ENCODE measurements around the gene XCL2. TPM values are rescaled to one million over a fixed set of nuclear protein-coding genes. Genes with fewer than 3 reads are reported as not detected.

XCL2 gene
- total RNA-seq, 1 donor from 2014 or later = not detected

GRCh38 chr1:168518813-168519212 is 25.0 kb downstream of the XCL2 start:
- Mint-ChIP-seq H3K4me1 (ENCODE audit: low read depth) (peaks cover 3% of the 10 kb centered on the region), H3K36me3 (ENCODE audit: insufficient read depth) (peaks cover 2% of the 10 kb centered on the region), H3K27ac (no peak overlapping the region), H3K27me3 (no peaks in the 10 kb centered on the region), H3K9me3 (ENCODE audit: low read depth) (peaks cover 7% of the 10 kb centered on the region), H3K4me3 (ENCODE audit: low read depth) (no peak overlapping the region)
- DNase-seq (ENCODE audit: low spot score, unreplicated experiment) = no peak
- TF ChIP-seq CTCF (IDR thresholded peaks at IDR 0.05; ENCODE audit: unreplicated experiment) = no peak

GRCh38 chr1:168518201-168518689 is 25.6 kb downstream of the XCL2 start:
- peaks cover 2% of the 10 kb centered on the region for H3K36me3 Mint-ChIP-seq (ENCODE audit: insufficient read depth)
- no peak overlapping the region for H3K4me3 Mint-ChIP-seq (ENCODE audit: low read depth)
- peaks cover 4% of the 10 kb centered on the region for H3K9me3 Mint-ChIP-seq (ENCODE audit: low read depth)
- no peaks in the 10 kb centered on the region for H3K27me3 Mint-ChIP-seq
- DNase-seq (ENCODE audit: low spot score, unreplicated experiment) = no peak
- H3K4me1 Mint-ChIP-seq (ENCODE audit: low read depth) = peaks cover 3% of the 10 kb centered on the region
- TF ChIP-seq CTCF (IDR thresholded peaks at IDR 0.05; ENCODE audit: unreplicated experiment) = no peak
- no peak overlapping the region for H3K27ac Mint-ChIP-seq

GRCh38 chr1:168514455-168514854 is 29.3 kb downstream of the XCL2 start:
- Mint-ChIP-seq H3K4me1 (ENCODE audit: low read depth) (peaks cover 5% of the 10 kb centered on the region), H3K27ac (no peak overlapping the region), H3K36me3 (ENCODE audit: insufficient read depth) (no peaks in the 10 kb centered on the region), H3K27me3 (no peaks in the 10 kb centered on the region), H3K9me3 (ENCODE audit: low read depth) (no peaks in the 10 kb centered on the region), H3K4me3 (ENCODE audit: low read depth) (no peak overlapping the region)
- no peak for TF ChIP-seq CTCF (IDR thresholded peaks at IDR 0.05; ENCODE audit: unreplicated experiment)
- no peak for DNase-seq (ENCODE audit: low spot score, unreplicated experiment)

- TF ChIP-seq CTCF (IDR thresholded peaks at IDR 0.05; ENCODE audit: unreplicated experiment) = no peak
- Mint-ChIP-seq H3K27ac (no peak overlapping the region), H3K4me3 (ENCODE audit: low read depth) (no peak overlapping the region), H3K36me3 (ENCODE audit: insufficient read depth) (no peaks in the 10 kb centered on the region), H3K4me1 (ENCODE audit: low read depth) (peaks cover 5% of the 10 kb centered on the region), H3K27me3 (no peaks in the 10 kb centered on the region), H3K9me3 (ENCODE audit: low read depth) (no peaks in the 10 kb centered on the region)
- DNase-seq (ENCODE audit: low spot score, unreplicated experiment) = no peak
These were observed 30.0 kb downstream of the XCL2 start for GRCh38 chr1:168513656-168514404.

- Mint-ChIP-seq H3K27ac (peak overlapping the region; percentile 9), H3K27me3 (no peaks in the 10 kb centered on the region), H3K9me3 (ENCODE audit: low read depth) (no peaks in the 10 kb centered on the region), H3K36me3 (ENCODE audit: insufficient read depth) (no peaks in the 10 kb centered on the region), H3K4me1 (ENCODE audit: low read depth) (peaks cover 5% of the 10 kb centered on the region), H3K4me3 (ENCODE audit: low read depth) (no peak overlapping the region)
- no peak for DNase-seq (ENCODE audit: low spot score, unreplicated experiment)
- TF ChIP-seq CTCF (IDR thresholded peaks at IDR 0.05; ENCODE audit: unreplicated experiment) = no peak
These were observed 30.8 kb downstream of the XCL2 start for GRCh38 chr1:168512864-168513595.

All from progenitor cell of endocrine pancreas (in vitro differentiated cells).